GM21367 (cell line): ENCODE measurements around the gene PSMC1.

Source experiments
- ATAC-seq: cut with Tn5 transposase; IDR thresholded peaks from one replicate; pipeline ENCODE4 v1.9.1; 2021; ENCODE audit not compliant: unreplicated experiment

The PSMC1 gene

DNA sequence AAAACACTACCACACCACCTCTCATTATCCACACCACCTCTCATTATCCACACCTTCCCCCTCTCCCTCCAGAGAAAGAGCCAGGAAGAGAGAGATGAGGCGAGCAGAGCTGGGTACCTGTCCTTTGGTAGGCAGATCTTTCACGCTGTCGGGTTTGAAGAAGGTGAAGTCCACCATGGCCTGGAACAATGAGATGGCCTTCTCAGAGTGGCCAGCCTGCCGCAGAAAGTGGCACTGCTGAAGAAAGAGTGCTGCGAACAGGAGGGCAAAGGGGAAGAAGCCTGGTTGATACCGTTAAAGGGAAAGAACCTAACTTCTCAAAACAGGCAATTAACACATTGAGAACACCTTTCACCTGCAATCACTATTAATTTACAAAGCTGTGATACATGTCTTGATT is 44.8 kb downstream of the PSMC1 start:
- ATAC-seq, result no peak

- ATAC-seq, result no peak
Measured at GRCh38 chr14:90301668-90302090, 45.3 kb downstream of the PSMC1 start.

DNA sequence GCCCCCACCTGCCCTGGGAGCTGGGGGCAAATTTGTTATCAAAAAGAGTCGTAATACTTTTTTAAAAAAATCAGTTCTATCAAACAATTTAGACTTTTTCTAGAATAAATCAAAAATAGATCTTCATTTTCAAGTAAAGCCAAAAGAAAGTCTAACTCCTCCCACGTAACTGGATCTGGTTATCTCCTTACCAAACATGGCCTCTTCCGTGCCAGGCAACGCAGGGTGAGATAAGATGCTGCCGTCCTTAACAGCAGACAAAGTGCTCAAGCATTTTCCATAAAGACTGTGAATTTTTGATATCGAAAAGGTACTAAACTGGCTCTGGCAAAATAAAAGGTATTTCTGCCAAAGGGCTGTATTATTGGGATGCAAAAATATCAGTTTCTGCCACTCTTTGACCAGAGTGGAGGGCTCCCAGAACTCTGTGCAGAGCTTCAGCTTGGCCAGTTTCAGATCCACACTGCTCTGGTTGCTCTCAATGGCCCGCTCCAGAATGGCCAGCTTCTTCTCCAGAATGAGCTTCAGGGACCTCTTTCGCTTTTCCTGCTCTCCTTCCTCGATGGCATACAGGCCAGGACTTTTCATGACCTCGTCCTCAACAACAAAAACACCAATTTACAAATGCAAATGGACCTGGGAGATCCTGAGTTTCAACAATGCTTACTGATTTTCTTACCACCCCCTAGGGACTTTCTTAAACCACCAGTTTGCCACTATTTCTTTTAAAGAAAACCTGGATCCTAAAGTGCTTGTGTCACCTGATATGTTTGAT is 46.4 kb downstream of the PSMC1 start:
- ATAC-seq, result no peak

DNA sequence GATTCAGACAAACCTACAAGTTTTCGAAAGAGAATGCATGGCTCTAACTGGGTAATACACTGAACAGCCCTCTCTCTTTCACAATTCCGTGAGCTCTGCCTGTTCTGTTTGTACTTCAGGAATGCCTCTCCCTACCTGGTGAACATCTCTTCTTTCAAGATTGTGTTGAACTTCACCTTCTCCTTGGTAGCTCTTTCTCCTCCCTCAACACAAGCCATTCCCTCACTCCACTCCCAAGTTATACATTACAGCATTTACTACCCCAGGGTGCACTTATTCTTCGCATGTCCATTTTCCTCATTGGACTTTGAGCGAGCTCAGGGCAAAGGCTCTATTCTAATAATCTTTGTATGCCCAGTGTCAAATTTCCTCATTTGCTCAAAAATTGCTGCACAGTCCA is 47.1 kb downstream of the PSMC1 start:
- ATAC-seq, result no peak

- no peak for ATAC-seq
Measured at GRCh38 chr14:90304502-90304901, 48.1 kb downstream of the PSMC1 start.

DNA sequence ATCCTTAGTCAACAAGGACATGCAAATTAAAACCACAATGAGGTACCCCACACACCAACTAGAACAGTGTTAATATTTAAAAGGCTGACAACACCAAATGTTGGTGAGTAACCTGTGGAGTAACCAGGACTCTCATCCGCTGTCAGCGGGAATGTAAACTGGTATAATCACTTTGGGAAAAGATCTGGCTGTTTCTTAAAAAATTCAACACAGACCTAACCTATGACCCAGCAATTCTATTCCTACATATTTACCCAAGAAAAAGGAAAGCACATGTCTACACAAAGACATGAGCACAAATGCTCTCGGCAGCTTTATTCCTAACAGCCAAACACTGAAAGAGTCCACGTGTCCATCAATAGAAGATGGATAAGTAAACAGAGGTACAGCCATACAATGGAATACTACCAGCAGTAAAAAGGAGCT is 48.8 kb downstream of the PSMC1 start:
- no peak for ATAC-seq

DNA sequence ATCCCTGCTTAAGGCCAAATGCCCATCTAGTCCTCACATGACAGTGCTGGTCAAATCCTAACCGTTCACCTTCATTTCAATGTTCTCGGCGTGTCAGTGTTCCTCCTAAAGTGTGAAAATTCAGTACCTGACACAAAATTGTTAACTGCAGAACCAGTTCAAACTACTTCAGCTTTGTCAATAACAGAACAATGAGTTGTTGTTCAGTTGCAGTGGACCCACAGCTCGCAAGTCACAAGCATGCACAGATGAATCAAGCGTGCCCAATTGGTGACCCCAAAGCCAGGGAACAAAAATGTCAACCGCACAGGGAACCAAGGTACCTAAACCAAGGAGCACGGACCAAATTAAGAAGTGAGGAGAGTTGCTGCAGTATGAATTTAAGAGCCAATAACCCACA is 52.2 kb downstream of the PSMC1 start:
- no peak for ATAC-seq

DNA sequence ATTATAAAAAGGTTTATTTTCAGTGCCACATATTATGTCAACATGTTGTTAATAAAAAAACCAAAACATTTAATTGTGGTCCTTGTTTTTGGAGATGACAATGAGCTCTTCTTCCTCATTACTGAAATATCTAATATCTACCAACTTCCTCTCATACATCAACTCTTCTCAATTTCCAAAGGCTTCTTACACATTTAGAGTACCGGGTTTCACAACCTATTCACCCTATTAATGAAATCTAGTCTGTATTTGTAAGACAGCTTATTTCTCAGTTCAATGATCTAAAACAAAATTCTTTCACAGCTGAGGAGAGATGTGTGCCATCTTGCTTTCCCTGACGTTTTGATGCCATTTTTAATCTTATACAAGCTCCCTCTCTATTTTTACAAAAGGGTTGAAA is 60.9 kb downstream of the PSMC1 start:
- no peak for ATAC-seq

DNA sequence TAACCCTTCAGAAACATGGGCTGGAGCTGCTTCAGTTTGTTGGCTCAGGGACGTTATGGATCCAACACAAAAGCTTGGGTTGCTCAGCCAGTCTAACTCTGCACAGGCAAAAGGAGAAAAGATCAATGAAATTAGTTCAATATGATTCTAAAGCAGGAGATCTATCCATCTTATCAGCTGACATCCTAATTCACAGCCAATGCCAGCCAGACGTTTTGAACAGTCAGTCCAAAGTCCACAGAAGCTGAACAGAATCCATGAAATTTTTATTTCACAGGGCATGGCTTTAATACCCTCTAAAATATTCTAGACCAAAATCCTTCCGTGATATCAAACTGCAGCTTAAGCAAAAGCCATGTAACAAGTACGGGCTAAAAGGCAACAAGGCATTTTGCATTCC is 61.7 kb downstream of the PSMC1 start:
- ATAC-seq, result no peak

- no peak for ATAC-seq
Measured at GRCh38 chr14:90319173-90319572, 62.8 kb downstream of the PSMC1 start.

DNA sequence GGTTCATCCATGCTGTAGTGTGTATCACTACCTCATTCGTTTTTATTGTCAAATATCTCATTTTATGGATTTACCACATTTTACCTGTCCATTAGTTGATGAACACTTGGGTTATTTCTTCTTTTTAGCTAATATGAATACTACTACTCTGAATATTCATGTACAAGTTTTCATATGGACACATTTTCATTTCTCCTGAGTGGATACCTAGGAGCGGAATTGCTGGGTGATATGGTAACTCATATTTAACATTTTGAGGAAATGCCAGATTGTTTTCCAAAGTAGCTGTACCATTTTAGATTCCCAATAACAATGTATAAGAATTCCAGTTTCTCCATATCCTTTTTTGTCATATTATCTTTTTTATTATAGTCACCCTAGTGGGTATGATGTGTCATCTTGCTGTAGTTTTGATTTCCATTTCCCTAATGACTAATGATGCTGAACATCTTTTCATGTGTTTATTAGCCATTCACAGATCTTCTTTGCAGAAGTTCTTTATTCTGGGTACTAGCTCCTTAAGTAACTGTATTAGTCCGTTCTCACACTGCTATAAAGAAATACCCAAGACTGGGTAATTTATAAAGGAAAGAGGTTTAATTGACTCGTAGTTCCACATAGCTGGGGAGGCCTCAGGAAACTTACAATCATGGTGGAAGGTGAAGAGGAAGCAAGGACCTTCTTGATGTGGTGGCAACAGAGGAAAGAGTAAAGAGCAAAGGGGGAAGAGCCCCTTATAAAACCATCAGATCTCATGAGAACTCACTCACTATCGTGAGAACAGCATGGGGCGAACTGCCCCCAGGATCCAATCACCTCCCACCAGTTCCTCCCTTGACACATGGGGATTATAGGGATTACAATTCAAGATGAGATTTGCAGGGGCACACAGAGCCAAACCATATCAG is 63.5 kb downstream of the PSMC1 start:
- ATAC-seq, result no peak

GRCh38 chr14:90321891-90322290 is 65.5 kb downstream of the PSMC1 start:
- no peak for ATAC-seq
